T-helper 17 cell (primary cell): ENCODE data around the gene HESX1. TPM values are rescaled to one million over a fixed set of nuclear protein-coding genes. Genes with fewer than 3 reads are reported as not detected.

Experiments
- ATAC-seq: fragments of 150-1000 bp; cut with Tn5 transposase; 2 replicates; pipeline ENCODE4 v1.10.0; 2021; ENCODE audit warnings: mild to moderate bottlenecking, moderate library complexity
- DNase-seq, 3 donors: peaks; one replicate each; pipeline versions ENCODE4 v3.0.0 to v3.0.0-alpha.2; 2020 to 2021
- H3K9me3 ChIP-seq: one replicate; pipeline ENCODE4 v1.7.0; 2013; ENCODE audit warnings: low read length, mild to moderate bottlenecking; ENCODE audit not compliant: control insufficient read depth, poor library complexity, severe bottlenecking
- H3K27ac Mint-ChIP-seq: one replicate; pipeline ENCODE4 v1.8.0; 2022; ENCODE audit warnings: mild to moderate bottlenecking, moderate library complexity, mixed read lengths
- H3K27me3 Mint-ChIP-seq: one replicate; pipeline ENCODE4 v1.8.0; 2022; ENCODE audit warnings: mixed read lengths
- H3K36me3 Mint-ChIP-seq: one replicate; pipeline ENCODE4 v1.8.0; 2022; ENCODE audit warnings: low read depth, mixed read lengths
- H3K4me1 Mint-ChIP-seq: one replicate; pipeline ENCODE4 v1.8.0; 2022; ENCODE audit warnings: mild to moderate bottlenecking, mixed read lengths
- H3K4me3 Mint-ChIP-seq: one replicate; pipeline ENCODE4 v1.8.0; 2022; ENCODE audit warnings: mild to moderate bottlenecking, moderate library complexity, mixed read lengths
- total RNA-seq, 4 donors: library from RNA in 2 of 4; stranded (reverse) in 2 of 4; gene quantifications; one replicate each; pipeline ENCODE4 v1.2.3 and lab custom pipeline; 2022 to 2026

HESX1 gene
- total RNA-seq, 2 donors from 2014 or later: 0.27 TPM; not detected in 1

GRCh38 chr3:57151021-57151449 lies 48.7 kb downstream of the HESX1 start:
- H3K9me3 ChIP-seq: no peaks in the 10 kb centered on the region
- H3K27me3 Mint-ChIP-seq: peaks cover 51% of the 10 kb centered on the region
- DNase-seq: no peak
- no peak overlapping the region for H3K27ac Mint-ChIP-seq
- no peaks in the 10 kb centered on the region for H3K36me3 Mint-ChIP-seq
- no peak overlapping the region for H3K4me3 Mint-ChIP-seq
- no peak for ATAC-seq
- H3K4me1 Mint-ChIP-seq: no peaks in the 10 kb centered on the region

GRCh38 chr3:57150113-57150581 lies 49.6 kb downstream of the HESX1 start:
- no peaks in the 10 kb centered on the region for H3K9me3 ChIP-seq
- ATAC-seq: no peak
- no peak overlapping the region for H3K27ac Mint-ChIP-seq
- H3K4me1 Mint-ChIP-seq: no peaks in the 10 kb centered on the region
- H3K27me3 Mint-ChIP-seq: peaks cover 56% of the 10 kb centered on the region
- H3K4me3 Mint-ChIP-seq: no peak overlapping the region
- no peaks in the 10 kb centered on the region for H3K36me3 Mint-ChIP-seq
- DNase-seq: no peak

Other genes starting within 250 kb of the HESX1 start
- gene SPATA12, start 139.3 kb downstream of the HESX1 start, total RNA-seq: not detected
- gene IL17RD, start 34.6 kb downstream of the HESX1 start, total RNA-seq: not detected
- gene APPL1, start 27.8 kb upstream of the HESX1 start, total RNA-seq: 10 to 100 TPM; 22.3 to 23.4 TPM
- not detected for gene ASB14, start 92.7 kb upstream of the HESX1 start, total RNA-seq